SK-N-SH (cell line): ENCODE measurements around the gene SLC8A1.

Experiments used
- FOSL2 ChIP-seq: IDR thresholded peaks from 2 replicates; pipeline ENCODE4 v1.4.0; 2012; ENCODE audit warnings: low read depth, mild to moderate bottlenecking, moderate library complexity, borderline replicate concordance
- JUND ChIP-seq: IDR thresholded peaks from 2 replicates; pipeline ENCODE4 v1.4.0; 2012
- NRF1 ChIP-seq: IDR thresholded peaks from 2 replicates; pipeline ENCODE4 v1.6.1; 2012; ENCODE audit warnings: low read depth, mild to moderate bottlenecking, low read length
- SMC3 ChIP-seq: IDR thresholded peaks from 2 replicates; pipeline ENCODE4 v1.6.1; 2012; ENCODE audit warnings: low read depth, low read length, improper control_type of control experiment
- TAF1 ChIP-seq: IDR thresholded peaks from 2 replicates; pipeline ENCODE4 v1.6.1; 2012; ENCODE audit warnings: low read depth, mild to moderate bottlenecking, low read length, moderate library complexity, borderline replicate concordance
- TEAD4 ChIP-seq: IDR thresholded peaks from 2 replicates; pipeline ENCODE4 v1.4.0; 2012; ENCODE audit warnings: mild to moderate bottlenecking, borderline replicate concordance; ENCODE audit not compliant: insufficient read depth
- TF ChIP-seq, protein P1 (sequence below): fragments of 200-600 bp; sonication (generic); IDR thresholded peaks from 2 replicates; pipeline ENCODE4 v1.6.1; 2017; ENCODE audit warnings: antibody characterized with exemption, mild to moderate bottlenecking, moderate library complexity
- TF ChIP-seq, protein P2 (sequence below): IDR thresholded peaks from 2 replicates; pipeline ENCODE4 v1.6.1; 2012; ENCODE audit warnings: mild to moderate bottlenecking, low read depth, low read length, moderate library complexity

DNA sequence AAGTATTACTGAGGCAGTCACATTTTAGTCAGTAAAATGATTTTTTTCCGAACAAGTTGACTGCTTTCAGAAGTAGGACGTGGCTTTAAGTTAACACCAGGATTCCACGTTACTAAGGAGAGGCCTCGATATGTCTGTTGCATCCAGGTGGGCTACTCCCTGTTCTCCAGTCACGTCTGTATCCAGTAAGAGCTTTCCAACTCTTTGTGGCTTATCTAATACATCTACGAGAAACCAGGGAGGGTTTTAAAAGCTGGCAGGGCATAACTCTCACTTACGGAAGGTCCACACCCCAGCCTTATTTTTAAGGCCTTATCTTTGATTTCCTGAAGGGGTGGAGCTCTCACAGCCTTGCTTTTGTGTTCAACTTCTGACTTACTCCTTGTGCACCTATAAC, 99.2 kb downstream of the SLC8A1 start:
- TF ChIP-seq TAF1 (no peak), TEAD4 (no peak), JUND (no peak), NRF1 (no peak), FOSL2 (no peak), SMC3 (no peak)
- TF ChIP-seq, protein P1, sequence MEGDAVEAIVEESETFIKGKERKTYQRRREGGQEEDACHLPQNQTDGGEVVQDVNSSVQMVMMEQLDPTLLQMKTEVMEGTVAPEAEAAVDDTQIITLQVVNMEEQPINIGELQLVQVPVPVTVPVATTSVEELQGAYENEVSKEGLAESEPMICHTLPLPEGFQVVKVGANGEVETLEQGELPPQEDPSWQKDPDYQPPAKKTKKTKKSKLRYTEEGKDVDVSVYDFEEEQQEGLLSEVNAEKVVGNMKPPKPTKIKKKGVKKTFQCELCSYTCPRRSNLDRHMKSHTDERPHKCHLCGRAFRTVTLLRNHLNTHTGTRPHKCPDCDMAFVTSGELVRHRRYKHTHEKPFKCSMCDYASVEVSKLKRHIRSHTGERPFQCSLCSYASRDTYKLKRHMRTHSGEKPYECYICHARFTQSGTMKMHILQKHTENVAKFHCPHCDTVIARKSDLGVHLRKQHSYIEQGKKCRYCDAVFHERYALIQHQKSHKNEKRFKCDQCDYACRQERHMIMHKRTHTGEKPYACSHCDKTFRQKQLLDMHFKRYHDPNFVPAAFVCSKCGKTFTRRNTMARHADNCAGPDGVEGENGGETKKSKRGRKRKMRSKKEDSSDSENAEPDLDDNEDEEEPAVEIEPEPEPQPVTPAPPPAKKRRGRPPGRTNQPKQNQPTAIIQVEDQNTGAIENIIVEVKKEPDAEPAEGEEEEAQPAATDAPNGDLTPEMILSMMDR: no peak
- TF ChIP-seq, protein P2, sequence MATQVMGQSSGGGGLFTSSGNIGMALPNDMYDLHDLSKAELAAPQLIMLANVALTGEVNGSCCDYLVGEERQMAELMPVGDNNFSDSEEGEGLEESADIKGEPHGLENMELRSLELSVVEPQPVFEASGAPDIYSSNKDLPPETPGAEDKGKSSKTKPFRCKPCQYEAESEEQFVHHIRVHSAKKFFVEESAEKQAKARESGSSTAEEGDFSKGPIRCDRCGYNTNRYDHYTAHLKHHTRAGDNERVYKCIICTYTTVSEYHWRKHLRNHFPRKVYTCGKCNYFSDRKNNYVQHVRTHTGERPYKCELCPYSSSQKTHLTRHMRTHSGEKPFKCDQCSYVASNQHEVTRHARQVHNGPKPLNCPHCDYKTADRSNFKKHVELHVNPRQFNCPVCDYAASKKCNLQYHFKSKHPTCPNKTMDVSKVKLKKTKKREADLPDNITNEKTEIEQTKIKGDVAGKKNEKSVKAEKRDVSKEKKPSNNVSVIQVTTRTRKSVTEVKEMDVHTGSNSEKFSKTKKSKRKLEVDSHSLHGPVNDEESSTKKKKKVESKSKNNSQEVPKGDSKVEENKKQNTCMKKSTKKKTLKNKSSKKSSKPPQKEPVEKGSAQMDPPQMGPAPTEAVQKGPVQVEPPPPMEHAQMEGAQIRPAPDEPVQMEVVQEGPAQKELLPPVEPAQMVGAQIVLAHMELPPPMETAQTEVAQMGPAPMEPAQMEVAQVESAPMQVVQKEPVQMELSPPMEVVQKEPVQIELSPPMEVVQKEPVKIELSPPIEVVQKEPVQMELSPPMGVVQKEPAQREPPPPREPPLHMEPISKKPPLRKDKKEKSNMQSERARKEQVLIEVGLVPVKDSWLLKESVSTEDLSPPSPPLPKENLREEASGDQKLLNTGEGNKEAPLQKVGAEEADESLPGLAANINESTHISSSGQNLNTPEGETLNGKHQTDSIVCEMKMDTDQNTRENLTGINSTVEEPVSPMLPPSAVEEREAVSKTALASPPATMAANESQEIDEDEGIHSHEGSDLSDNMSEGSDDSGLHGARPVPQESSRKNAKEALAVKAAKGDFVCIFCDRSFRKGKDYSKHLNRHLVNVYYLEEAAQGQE: no peak
